Raji (cell line): Measurements from ENCODE around the gene PTOV1.

Experiments used
- POLR2A ChIP-seq: IDR thresholded peaks from 2 replicates; pipeline ENCODE4 v1.6.1; 2011; ENCODE audit warnings: low read depth, low read length, control low read depth; ENCODE audit not compliant: insufficient read depth

Gene PTOV1

DNA sequence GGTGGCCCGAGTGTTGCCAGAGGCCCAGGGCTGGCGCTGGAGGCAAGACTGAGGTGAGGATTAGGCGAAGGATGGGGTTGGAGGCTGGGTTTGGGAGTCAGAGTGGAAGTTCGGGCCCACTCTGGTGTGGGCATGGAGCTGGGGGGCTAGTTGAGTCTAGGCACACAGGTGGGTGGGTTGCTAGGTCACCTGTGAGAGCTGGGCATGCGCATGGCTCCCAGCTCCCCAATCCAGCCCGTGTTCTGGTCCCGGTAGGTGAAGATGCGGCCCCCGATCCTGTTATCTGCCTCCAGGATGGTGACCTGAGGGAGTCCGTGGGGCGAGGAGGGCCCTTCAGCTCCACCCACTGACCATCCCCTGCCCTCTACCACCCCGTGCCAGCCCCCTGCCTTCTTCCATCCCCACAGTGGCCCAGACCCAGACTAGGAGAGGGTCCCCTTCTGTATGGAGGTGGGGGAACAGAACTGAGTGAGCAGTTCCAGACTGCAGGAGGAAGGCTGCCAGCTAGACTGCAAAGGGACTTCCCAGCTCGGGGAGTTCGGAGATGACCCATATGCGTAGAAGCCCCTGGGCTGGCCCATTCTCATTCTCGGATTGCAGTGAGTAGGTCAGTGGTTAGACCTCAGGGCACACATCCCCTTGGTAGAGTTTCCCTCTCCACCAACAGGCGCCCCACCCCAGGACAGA lies 44.1 kb downstream of the PTOV1 start:
- TF ChIP-seq POLR2A = no peak

DNA sequence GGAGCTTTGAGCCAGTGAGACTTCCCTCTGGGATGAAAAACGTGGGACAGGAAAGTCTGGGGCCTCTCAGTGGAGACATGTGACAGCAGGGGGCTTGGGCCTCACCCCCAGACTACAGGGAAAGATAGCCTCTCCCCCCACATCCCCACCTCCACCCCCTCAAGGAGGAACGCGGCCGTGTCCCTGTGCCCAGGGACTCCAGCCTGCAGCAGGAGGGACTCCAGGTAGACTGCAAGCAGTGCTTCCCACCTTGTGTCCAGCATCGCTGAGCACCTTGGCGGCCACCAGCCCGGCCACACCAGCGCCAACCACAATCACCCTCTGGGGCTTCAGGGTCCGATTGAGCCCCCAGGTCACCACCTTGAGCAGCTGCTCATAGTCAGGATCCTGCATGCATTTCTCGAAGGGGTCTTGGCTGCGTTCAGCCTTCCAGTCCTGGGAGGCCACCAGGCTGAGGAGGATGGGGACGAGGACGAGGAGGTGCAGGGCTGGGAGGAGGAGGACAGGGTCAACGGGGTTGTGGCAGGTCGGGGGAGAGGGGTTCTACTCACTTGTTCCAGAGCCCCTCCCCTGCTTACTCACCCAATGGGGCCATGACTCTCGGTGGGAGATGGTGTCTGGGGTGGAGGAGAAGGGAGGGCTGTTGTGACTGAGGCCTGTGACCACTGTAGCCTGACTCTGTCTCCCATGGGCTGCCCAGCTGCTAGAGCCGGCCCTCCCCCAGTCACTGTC lies 44.8 kb downstream of the PTOV1 start:
- TF ChIP-seq POLR2A = no peak

DNA sequence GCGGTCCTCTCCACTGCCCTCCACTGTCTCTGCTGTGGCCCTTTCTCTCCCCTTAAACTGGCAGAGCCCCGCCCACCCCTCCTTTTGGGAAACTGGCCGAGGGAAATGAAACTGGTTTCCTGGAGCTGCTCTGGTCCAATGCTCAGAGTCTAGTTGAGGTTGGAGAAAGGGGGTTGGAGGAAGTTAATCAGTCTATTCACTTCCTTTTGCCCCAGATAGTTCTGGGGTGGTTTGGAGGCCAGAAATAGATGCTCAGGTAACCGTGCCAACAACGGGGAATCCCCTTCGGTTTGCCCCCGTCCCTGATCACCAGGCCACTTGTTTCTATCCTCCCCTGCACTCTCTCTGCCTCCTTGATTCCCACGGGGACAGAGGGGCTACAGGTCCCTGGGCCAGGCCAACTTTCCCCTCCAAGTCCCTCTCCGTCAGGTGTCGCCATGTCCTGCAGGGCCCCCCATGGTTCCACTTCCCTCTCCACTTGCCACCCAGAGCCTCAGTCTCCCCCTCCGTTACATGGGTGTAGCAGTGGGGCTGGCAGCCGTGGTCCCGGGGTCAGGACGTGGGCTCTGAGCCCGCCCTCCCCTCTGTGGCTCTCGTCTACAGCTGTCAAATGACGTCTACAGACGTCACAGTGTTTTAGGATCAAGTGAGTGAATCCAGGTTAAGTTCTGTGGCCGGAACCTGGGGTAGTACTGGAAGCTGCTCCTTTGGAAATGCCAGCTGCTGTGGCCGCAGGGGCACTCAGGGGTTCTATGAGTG lies 46.1 kb downstream of the PTOV1 start, which contains the start of gene IL4I1:
Gene IL4I1 (minus strand): TSS at position 25 of the 759 bp plus-strand sequence. CDS start 727 bp downstream, outside the sequence.
- 0 out of 2 replicates have a peak, but pooled peaks have one; percentile 7 for TF ChIP-seq POLR2A

DNA sequence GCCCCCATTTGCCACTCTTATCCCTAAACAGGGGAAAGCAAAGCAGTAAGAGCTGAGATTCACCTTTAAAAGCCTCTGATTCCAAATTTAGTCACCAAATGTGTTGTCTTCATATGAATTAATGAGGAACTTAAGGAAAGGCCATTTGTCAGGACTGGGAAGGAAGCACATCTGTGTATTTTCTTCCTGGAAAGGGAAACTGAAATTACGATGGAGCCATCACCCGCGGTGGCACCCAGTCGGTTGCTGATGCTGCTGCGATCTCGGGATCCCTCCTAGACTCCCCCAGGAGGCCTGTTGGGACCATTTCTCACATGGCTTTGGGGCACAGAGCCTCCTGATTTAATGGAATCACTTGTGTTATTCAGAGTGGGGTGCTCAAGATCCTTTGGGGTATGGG lies 53.2 kb downstream of the PTOV1 start:
- no peak for TF ChIP-seq POLR2A

DNA sequence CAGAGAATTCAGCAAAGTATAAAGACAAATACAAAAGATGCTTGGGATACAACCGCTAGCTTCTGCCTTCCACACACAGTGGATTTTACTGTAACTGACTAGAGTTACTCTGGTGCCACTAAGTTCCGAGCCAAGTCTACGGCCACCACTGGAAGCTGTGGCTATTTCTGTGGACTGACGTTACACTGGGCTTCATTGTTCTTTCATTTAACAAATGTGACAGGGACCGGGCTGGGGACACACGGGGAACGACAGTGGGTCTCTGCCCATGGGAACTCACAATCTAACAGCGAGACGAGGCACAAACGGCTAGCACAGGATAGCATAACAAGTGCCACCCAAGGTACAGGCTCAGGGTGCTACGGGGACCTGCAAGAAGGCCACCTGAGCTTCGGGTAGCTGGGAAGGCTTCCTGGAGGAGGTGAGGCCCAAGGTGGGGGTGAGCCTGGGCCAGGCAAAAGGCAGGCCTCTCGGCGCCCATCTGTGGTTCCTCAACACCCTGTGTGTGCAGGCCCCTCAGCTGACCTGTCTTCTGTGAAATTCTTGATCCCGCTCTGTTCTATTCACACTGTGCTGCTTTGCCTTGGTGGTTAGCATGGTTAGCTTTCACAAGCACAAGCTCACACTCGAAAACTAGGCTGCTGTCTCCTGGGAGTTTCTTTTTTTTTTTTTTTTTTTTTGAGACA lies 56.1 kb downstream of the PTOV1 start:
- no peak for TF ChIP-seq POLR2A

DNA sequence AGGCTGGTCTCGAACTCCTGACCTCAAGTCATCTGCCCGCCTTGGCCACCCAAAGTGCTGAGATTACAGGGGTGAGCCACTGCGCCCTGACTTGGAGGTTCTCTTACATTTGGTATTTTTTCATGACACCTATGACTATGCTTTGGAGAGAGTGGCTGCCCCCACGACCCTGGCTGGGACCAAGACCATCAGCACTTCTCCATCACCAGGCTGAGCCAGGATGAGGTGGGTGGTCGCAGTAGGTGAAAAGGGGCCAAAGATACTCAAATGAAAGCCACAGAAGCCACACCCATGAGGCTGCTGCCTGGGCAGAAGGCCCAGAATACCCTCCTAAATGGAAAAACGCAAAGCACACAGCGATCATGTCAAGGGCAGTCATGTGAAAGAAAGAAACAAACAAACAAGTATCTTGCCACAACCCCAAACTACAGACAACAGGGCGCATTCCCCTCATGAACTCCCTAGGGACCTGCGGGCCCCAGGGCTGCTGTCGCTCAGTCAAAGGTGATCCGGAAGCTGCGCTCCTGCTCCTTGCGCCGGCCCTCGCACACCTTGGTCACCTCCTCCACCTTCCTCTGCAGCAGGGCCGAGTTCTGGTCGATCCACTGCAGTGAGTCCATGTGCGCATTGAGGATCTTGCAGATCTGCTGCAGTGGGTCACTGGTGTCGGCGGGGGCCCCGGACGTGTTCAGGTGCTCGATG lies 56.9 kb downstream of the PTOV1 start:
- no peak for TF ChIP-seq POLR2A

DNA sequence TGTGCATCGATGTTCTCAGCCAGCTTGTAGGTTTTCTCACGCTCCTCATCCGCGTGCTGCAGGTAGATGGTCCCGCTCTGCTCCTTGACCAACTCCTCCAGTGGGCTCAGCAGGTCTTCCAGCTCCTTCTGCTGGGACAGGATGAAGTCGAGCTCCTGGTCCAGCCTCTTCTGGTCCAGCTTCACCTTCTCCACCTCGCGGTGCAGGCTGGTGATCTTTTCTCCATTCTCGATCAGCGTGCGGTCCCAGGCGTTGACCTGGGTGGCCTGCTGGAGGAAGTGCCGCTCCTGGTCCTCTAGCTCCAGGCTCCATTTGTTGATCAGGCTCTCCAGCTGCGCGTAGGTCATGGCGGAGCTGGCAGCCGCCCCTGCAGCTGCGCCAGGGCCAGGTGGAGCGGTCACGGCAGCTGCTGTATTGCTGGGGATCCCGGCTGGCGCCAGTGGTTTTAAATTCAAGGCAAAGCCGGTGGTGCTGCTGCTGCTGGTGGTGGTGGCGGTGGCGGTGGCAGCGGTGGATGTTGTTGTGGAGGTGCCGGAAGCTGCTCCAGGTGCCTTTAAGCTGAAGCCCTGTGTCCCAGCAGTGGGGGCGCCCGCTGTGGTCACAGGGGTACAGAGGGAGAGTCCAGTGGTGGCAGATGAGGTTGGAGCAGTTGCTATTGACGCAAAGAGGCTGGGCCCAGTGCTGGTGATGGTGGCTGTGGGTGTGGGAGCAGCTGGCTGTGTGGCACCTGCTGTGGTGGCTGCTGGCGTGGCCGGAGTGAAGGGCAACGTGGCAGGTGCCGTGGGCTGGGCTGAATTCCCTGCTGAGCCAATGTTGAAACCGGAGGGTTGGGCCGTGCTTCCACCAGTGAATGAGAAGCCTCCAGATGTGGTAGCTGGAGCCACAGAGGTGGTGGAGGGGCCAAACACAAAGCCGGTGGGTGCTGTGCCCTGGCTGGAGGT lies 57.8 kb downstream of the PTOV1 start:
- no peak for TF ChIP-seq POLR2A

DNA sequence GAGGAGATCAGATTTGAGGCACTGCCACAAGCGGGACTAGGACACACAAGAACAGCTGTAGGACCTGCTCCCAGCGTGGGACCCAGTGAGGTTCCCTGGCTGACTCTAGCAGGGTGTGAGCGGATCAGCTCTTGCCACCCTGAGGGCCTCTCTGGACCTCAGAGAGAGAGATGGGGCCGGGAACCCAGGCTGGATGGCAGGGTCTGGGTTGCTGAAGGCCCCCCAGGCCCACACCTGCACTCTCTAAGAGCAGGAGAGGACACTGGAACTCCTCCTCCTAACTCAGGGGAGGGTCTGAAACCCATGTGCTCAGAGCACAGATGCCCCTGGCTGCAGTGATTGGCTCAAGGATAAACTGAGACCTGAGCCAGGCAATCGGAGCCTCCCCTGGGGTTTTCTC lies 59.2 kb downstream of the PTOV1 start:
- no peak for TF ChIP-seq POLR2A
